Spleen (tissue), 7 donors: ENCODE results near the gene TPPP.

ENCODE experiments used
- POLR2A ChIP-seq, 3 donors: fragments of 450-650 bp; IDR thresholded peaks; one replicate each; pipeline ENCODE4 v1.5.1; 2017; ENCODE audit warnings: antibody characterized with exemption in 3 of 3, mild to moderate bottlenecking in 1 of 3
- POLR2AphosphoS5 ChIP-seq, 3 donors: sonication (generic); formaldehyde crosslinking; IDR thresholded peaks; one replicate each; pipeline ENCODE4 v1.5.1; 2017; ENCODE audit warnings: antibody characterized with exemption in 3 of 3
- TF ChIP-seq, protein P1 (sequence below), 11 experiments: fragments of 200-600 bp in 7 of 11; fragments of 450-650 bp in 4 of 11; sonication (generic) in 4 of 11; IDR thresholded peaks in 8 of 11; conservative IDR thresholded peaks in 3 of 11; 1 replicate in 7 of 11; 2 replicates in 4 of 11; pipeline versions ENCODE4 v1.4.0 to v1.8.0; 2016 to 2021; ENCODE audit warnings: antibody characterized with exemption in 11 of 11, inconsistent platforms in 4 of 11, mild to moderate bottlenecking in 1 of 11
- donor health status: DM: no; HTN: no; CAD: no; lungs with moderate emphysema.
- donor health status: DM: no; HTN: no; CAD: no.
- donor health status: DM: no; HTN: no; CAD: no.

GRCh38 chr5:685262-686171 lies 7.6 kb downstream of the TPPP start:
- TF ChIP-seq, protein P1, sequence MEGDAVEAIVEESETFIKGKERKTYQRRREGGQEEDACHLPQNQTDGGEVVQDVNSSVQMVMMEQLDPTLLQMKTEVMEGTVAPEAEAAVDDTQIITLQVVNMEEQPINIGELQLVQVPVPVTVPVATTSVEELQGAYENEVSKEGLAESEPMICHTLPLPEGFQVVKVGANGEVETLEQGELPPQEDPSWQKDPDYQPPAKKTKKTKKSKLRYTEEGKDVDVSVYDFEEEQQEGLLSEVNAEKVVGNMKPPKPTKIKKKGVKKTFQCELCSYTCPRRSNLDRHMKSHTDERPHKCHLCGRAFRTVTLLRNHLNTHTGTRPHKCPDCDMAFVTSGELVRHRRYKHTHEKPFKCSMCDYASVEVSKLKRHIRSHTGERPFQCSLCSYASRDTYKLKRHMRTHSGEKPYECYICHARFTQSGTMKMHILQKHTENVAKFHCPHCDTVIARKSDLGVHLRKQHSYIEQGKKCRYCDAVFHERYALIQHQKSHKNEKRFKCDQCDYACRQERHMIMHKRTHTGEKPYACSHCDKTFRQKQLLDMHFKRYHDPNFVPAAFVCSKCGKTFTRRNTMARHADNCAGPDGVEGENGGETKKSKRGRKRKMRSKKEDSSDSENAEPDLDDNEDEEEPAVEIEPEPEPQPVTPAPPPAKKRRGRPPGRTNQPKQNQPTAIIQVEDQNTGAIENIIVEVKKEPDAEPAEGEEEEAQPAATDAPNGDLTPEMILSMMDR (IDR thresholded peaks at IDR 0.05 in 8 of 11, conservative IDR thresholded peaks at IDR 0.05 in 3 of 11): no peak
- no peak for TF ChIP-seq POLR2AphosphoS5 (IDR thresholded peaks at IDR 0.05)
- TF ChIP-seq POLR2A (IDR thresholded peaks at IDR 0.05): no peak
